Measurements from ENCODE around the gene EPM2AIP1.

DNA sequence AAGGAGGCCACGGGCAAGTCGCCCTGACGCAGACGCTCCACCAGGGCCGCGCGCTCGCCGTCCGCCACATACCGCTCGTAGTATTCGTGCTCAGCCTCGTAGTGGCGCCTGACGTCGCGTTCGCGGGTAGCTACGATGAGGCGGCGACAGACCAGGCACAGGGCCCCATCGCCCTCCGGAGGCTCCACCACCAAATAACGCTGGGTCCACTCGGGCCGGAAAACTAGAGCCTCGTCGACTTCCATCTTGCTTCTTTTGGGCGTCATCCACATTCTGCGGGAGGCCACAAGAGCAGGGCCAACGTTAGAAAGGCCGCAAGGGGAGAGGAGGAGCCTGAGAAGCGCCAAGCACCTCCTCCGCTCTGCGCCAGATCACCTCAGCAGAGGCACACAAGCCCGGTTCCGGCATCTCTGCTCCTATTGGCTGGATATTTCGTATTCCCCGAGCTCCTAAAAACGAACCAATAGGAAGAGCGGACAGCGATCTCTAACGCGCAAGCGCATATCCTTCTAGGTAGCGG is at the start of gene EPM2AIP1:
- TF ChIP-seq, protein P1, sequence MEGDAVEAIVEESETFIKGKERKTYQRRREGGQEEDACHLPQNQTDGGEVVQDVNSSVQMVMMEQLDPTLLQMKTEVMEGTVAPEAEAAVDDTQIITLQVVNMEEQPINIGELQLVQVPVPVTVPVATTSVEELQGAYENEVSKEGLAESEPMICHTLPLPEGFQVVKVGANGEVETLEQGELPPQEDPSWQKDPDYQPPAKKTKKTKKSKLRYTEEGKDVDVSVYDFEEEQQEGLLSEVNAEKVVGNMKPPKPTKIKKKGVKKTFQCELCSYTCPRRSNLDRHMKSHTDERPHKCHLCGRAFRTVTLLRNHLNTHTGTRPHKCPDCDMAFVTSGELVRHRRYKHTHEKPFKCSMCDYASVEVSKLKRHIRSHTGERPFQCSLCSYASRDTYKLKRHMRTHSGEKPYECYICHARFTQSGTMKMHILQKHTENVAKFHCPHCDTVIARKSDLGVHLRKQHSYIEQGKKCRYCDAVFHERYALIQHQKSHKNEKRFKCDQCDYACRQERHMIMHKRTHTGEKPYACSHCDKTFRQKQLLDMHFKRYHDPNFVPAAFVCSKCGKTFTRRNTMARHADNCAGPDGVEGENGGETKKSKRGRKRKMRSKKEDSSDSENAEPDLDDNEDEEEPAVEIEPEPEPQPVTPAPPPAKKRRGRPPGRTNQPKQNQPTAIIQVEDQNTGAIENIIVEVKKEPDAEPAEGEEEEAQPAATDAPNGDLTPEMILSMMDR (IDR thresholded peaks at IDR 0.05 in 8 of 11, conservative IDR thresholded peaks at IDR 0.05 in 3 of 11): peak in 10 of 11 experiments; percentile 17 to 61 (median 40)
- peak; percentile 95 to 99 (median 98) for TF ChIP-seq POLR2AphosphoS5 (IDR thresholded peaks at IDR 0.05)

Measured in spleen (tissue), 7 donors.